Measurements from ENCODE around the gene TEX12. TPM values are rescaled to one million over a fixed set of nuclear protein-coding genes. Genes with fewer than 3 reads are reported as not detected.

TEX12 gene
- polyA plus RNA-seq, 12 donors: 0.22 to 0.44 (median 0.23) TPM; not detected in 7

GRCh38 chr11:112211536-112211935 is 44.4 kb downstream of the TEX12 start:
- DNase-seq: no peak

- no peak for DNase-seq
These were observed 45.1 kb downstream of the TEX12 start for GRCh38 chr11:112212290-112212689.

- DNase-seq: no peak
These were observed 45.5 kb downstream of the TEX12 start for GRCh38 chr11:112212710-112213109.

GRCh38 chr11:112213753-112214152 is 46.6 kb downstream of the TEX12 start:
- no peak for DNase-seq

- no peak for DNase-seq
These were observed 48.4 kb downstream of the TEX12 start for GRCh38 chr11:112215621-112216020.

- no peak for DNase-seq
These were observed 49.5 kb downstream of the TEX12 start for GRCh38 chr11:112216561-112217105.

- DNase-seq: peak; percentile 81
These were observed 52.5 kb downstream of the TEX12 start for GRCh38 chr11:112219476-112220232.

- DNase-seq: no peak
These were observed 54.2 kb downstream of the TEX12 start for GRCh38 chr11:112221274-112221835.

Other genes with a start within 250 kb of the TEX12 start
- gene C11orf52, start 248.5 kb upstream of the TEX12 start, polyA plus RNA-seq (ENCODE audit: insufficient read length in 12 of 12): 1 to 10 TPM in 9 of 12 donors, under 1 TPM in 1, not detected in 2; 0.88 to 4.8 (median 3.0) TPM
- gene DIXDC1, start 230.0 kb upstream of the TEX12 start, polyA plus RNA-seq (ENCODE audit: insufficient read length in 12 of 12): 10 to 100 TPM in 11 of 12 donors, not detected in 1; 16.5 to 27.2 (median 20.5) TPM
- 10 to 100 TPM in 11 of 12 donors, not detected in 1; 28.1 to 50.9 (median 41.8) TPM for gene DLAT, start 142.0 kb upstream of the TEX12 start, polyA plus RNA-seq (ENCODE audit: insufficient read length in 12 of 12)
- gene PIH1D2, start 93.4 kb upstream of the TEX12 start, polyA plus RNA-seq (ENCODE audit: insufficient read length in 12 of 12): 1 to 10 TPM in 9 of 12 donors, under 1 TPM in 1, not detected in 2; 0.72 to 4.1 (median 1.2) TPM
- 10 to 100 TPM in 11 of 12 donors, not detected in 1; 18.4 to 56.7 (median 30.3) TPM for gene NKAPD1, start 93.1 kb upstream of the TEX12 start, polyA plus RNA-seq (ENCODE audit: insufficient read length in 12 of 12)
- gene TIMM8B, start 80.6 kb upstream of the TEX12 start, polyA plus RNA-seq (ENCODE audit: insufficient read length in 12 of 12): 10 to 100 TPM in 11 of 12 donors, not detected in 1; 21.0 to 63.8 (median 51.7) TPM
- 100 to 1,000 TPM in 7 of 12 donors, 10 to 100 TPM in 4, not detected in 1; 52.2 to 127 (median 109) TPM for gene SDHD, start 80.5 kb upstream of the TEX12 start, polyA plus RNA-seq (ENCODE audit: insufficient read length in 12 of 12)
- gene IL18, start 3.3 kb upstream of the TEX12 start, polyA plus RNA-seq (ENCODE audit: insufficient read length in 12 of 12): 10 to 100 TPM in 2 of 12 donors, 1 to 10 TPM in 2, under 1 TPM in 7, not detected in 1; 0.30 to 12.1 (median 0.82) TPM
- gene BCO2, start 8.1 kb downstream of the TEX12 start, polyA plus RNA-seq (ENCODE audit: insufficient read length in 12 of 12): 10 to 100 TPM in 4 of 12 donors, 1 to 10 TPM in 7, not detected in 1; 3.4 to 28.6 (median 8.0) TPM
- 10 to 100 TPM in 11 of 12 donors, not detected in 1; 14.5 to 36.9 (median 25.5) TPM for gene PTS, start 59.1 kb downstream of the TEX12 start, polyA plus RNA-seq (ENCODE audit: insufficient read length in 12 of 12)
- under 1 TPM in 1 of 12 donors, not detected in 11; 0.17 TPM for gene PLET1, start 93.5 kb downstream of the TEX12 start, polyA plus RNA-seq (ENCODE audit: insufficient read length in 12 of 12)